Measurements from ENCODE around the gene HIGD1A. TPM values are rescaled to one million over a fixed set of nuclear protein-coding genes. Genes with fewer than 3 reads are reported as not detected.

HIGD1A gene
- total RNA-seq, 1 donor from 2014 or later, result 88.2 TPM

DNA sequence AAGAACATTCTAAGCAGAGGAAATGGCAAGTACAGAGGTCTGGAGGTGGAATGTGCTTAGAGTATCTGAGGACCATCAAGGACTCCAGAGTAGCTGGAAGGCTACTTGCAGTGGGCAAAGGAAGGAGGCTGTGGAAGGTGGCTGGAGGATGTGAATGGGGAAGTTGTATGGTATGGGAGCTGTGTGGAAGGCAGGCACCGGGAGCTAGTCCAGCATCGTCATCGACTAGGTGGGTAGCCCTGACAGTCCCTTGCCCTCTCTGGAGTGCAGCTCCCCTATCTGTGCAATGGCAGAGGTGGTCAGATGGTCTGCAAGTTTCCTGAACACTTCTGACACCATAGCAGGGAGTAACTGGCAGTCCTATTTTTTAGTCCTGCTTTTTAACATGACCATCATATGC lies 50.5 kb downstream of the HIGD1A start:
- DNase-seq, result no peak

- no peak for DNase-seq
Measured at GRCh38 chr3:42752961-42753360, 51.3 kb downstream of the HIGD1A start.

- no peak for DNase-seq
Measured at GRCh38 chr3:42752441-42752840, 51.8 kb downstream of the HIGD1A start.

- DNase-seq, result no peak
Measured at GRCh38 chr3:42751609-42752008, 52.7 kb downstream of the HIGD1A start.

DNA sequence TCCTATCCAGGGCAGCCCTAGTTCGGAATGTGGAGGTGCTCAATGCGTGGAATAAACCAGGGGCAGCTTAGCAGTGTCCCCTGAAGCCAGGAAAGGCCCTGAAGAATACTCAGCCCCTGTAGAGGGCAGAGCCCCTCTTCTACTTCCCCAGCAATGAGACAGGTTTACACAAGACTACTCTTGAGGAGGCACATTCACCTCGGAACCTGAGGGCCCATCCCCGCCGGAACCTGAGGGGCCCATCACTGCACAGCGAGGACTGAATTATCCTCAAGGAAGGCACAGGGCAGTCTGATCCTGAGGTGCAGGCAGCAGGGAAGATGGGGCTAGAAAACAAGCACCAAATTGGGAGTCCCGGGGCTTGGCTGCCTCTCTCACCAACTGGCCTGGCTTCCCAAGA lies 53.5 kb downstream of the HIGD1A start:
- DNase-seq, result no peak

DNA sequence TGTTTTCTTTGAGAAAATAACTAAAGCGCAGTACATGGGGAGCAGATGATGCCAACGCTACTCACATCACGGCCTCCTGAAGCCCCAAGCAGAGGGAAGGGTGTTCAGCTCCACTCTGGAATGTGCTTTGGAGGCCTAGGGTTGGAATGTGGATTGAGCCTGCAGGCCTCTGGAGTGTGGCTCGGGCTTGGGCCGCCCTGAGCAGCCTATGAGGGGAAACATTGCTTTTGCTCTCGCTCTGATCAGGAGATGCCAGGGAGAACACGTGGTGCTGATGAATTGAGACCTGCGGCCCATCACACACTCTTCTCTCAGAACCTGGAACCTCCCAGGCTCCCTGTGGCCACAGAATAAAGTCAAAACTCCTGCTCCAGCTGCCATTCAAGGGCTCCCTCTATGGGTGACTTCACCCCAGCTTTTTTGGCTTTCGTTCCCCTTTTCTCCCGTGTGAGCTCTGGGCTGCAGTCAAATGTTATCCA lies 54.5 kb downstream of the HIGD1A start:
- no peak for DNase-seq

DNA sequence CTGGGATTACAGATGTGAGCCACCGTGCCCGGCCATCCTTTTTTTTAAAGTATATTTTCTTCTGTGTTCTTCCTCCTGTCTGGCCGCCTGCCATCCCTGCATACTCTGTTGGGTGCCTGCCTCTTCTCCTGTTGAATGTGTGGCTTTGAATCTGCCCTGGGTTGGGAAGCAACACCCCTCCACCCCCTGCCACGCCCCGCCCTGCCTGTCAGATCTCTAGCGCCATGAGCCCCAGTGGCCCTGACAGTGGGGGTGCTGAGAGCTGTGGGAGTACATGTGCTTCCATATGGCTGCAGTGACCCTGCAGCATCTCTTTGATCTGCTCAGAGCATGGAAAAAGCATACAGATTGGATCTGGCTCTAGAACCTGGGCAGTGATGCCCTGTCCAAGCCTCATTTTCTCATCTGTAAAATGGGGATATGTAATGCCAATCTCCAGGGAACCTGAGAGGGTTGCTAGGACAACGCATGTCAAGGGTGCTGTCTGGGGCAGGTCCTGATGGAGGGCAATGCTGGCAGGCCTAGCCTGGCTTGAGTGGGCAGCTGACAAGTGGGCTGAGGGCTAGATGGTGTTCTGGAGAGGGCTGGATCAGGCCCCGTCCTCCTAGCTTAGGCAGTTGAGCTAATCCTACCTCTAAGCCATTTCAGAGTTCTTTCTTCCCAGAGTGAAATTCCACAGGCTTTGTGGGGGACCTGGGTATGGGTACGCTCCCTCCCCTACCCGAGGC lies 55.1 kb downstream of the HIGD1A start:
- no peak for DNase-seq

DNA sequence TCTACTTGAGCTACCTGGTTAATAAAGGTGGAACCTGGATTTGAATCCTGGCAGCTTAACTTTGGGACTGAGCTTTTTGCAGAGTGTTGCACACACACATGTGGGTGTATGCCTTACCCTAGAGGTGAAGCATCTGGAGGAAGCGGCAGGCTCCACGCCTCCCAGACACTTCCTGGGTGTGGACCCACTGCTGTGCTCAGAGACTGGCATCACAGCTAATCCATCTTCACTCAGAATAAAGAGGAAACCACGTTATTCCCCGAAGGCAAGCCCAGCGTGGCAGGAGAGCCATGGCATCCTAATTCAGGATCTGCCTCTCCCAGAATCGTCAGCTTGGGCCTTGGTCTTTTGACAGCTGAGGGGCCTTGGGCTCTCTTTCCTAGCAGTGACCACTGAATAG lies 56.7 kb downstream of the HIGD1A start:
- DNase-seq, result no peak

DNA sequence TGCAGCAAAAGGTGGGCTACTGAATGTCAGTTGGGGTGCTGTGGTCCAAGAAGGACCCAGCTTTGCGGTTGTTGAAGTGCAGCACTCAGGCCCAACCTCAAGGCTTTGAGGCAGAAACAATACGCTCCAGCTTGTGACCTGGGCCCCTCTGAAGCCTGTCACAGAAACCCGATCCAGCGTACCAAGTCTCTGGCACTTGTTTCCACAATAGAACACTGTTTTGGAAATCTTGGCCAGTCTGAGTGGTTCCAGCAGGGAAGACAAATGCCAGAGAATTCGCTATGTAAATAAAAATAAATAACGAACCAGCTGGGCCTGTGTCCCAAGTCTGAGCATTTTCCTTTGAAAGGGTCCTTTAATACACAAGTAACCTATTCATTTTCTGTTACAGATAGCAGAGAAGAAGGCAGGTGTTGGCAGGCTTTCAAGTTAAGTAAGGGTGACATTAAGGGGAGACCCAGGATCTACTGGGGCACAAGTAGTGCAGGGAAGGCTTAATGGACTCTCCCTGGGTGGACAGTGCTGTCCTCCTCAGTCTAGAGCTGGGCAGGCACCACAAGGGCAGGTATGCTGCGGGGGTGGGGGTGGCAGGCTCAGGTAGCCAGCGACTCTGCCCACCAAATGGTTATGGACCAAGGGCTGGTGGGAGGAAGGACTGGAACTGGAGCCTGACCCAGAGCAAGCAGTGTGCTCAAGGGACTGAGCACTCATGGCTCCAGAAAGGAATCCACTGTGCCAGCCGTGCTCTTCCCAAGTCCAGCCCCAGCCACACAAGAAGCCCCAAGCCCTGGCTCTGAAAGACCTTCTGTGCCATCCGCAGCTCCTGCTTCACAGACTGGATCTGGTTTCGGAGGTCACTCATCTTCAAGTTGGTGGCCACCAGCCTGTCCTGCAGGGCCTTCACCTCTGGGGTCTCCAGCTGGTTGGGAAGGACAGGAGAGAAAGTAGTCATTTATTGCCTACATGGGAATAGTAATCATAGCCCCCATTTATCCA lies 57.5 kb downstream of the HIGD1A start:
- peak; percentile 9 for DNase-seq

GRCh38 chr3:42745776-42746454 lies 58.4 kb downstream of the HIGD1A start:
- no peak for DNase-seq

GRCh38 chr3:42745291-42745745 lies 59.0 kb downstream of the HIGD1A start:
- DNase-seq, result peak; percentile 23

- DNase-seq, result no peak
Measured at GRCh38 chr3:42743204-42743995, 60.9 kb downstream of the HIGD1A start.

DNA sequence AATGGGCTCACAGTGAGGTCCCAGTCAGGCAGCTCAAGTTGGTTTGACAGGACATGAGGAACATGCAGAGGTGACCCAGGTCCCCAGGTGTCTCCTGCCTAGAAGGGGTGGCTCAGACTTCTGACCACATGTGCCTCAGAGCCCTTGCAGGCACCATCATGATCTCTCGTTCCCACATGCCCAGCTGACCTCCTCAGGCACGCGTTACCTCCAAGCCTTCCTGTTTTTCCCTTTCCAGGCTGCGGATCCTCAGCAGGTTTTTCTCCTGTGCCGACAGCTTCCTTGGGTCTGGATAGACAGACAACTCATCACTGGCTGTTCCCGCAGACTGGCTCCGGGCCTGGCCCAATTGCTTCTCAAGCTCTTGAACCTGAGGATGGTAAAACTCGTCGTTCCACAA lies 61.6 kb downstream of the HIGD1A start:
- no peak for DNase-seq

GRCh38 chr3:42742259-42742658 lies 62.0 kb downstream of the HIGD1A start:
- DNase-seq, result no peak

GRCh38 chr3:42741796-42742195 lies 62.5 kb downstream of the HIGD1A start:
- DNase-seq, result no peak

DNA sequence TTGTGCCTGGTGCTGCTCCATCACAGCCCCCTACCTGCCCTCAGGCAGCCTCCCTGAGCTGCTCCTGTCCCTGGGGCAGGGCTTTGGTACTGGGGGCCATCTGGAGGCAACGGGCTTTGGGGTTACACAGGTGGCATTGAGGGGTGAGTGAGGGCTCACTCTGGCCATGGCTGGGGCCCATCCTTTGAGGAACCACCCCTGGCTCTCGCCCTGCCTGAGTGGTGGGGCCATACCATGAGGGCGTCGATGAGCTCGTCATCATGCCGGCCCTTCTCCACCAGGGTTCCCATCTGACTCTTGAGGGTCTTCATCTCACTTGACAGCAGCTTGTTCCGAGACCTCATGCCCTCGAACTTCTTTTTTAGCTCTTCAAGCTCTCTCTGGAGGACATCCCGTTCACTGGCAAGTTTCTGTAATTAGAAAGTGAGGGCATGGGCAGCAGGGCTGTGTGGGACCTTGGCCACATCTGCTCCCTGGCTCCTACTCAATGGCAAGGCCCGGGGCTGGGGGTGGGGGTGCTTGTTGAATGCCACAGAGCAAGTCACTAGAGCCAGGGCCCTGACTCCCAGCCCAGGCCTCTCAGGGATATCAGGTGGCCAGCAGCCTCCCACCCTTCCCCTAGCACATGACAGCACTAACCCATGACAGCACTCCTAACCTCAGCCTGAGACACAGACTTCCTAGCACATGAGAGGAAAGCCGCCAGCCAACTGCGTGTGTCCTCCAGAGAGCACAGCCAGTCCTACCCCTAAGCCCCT lies 64.7 kb downstream of the HIGD1A start:
- DNase-seq, result no peak

DNA sequence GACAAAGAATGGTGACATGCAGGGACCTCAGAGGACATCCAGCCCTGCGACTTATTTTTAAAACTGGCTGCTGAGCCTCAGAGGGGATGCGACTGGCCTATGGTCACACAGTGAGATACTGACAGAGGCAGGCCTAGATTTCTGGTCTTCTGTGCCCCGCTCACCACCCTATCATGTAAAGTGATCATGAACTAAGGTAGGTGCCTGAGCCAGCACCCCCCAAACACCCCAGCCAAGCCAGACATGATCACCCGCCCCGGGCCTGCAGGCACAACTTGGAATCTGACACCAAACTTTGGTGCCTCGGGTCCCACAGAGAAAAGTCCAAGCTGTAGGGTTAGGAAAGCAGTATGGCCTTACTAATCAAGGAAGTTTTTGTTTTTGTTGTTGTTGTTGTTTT lies 67.8 kb downstream of the HIGD1A start:
- no peak for DNase-seq

DNA sequence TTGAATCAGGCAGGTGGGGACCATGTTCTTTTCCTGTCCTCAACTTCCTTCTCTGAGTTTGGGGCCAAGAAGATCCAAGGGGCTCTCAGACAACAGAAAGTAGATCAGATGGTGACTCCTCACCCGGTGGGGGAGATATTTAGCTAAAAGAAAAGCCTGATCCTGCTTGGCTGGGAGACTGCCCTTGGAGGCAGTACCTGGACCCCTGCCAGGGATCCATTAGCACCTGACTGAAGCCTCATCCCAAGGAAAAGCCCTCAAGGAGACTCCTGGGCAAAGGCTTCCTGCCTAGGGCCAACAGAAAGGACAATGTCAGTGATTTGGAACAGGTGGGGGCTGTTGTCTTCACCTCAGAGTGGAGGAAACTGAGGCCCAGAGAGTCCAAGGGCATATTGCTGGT lies 68.2 kb downstream of the HIGD1A start:
- DNase-seq, result no peak

GRCh38 chr3:42735615-42736014 lies 68.7 kb downstream of the HIGD1A start:
- no peak for DNase-seq

- no peak for DNase-seq
Measured at GRCh38 chr3:42735019-42735418, 69.3 kb downstream of the HIGD1A start.

DNA sequence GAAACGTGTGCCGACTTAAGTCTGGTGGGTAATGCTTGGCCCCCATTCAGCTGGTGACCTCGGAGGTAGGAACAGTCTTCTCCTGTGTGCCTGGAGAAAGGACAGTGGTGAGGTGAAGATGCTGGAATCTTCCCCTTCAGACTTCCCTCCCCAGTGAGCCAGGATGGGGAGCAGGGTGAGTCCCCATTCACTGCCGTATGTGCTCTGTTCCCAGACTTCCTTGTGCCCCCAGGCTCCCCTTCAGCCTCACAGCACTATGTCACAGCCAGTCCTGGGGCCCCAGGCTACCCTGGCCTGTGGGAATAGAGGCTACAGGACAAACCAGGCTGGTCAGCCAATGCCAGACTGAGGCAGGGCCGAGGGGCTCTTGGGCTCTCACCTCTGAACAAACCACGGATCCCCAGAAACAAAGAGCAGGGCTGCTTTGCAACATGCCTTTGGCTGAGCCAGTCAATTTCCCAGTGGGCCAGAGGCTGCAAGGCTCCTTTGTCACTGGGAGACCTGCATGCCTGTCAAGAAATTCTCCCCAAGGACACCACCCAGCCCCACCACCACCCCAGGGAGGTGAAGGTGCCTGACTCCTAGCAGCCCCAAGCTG lies 69.9 kb downstream of the HIGD1A start:
- no peak for DNase-seq

All from skin of body (tissue), 2 donors.